Erythroblast (primary cell): Measurements from ENCODE around the gene TRPT1.
A peak's percentile ranks its signal among the peaks of the same experiment; 100 is the strongest.

Experiments used
- DNase-seq, 2 experiments: peaks; one replicate each; lab custom pipeline; 2025; lab: John Stamatoyannopoulos, UW
- GATA1 ChIP-seq: IDR thresholded peaks from 2 replicates; pipeline ENCODE4 v1.6.1; 2011; ENCODE audit warnings: low read depth, mild to moderate bottlenecking, control low read depth, low read length, moderate library complexity
- POLR2A ChIP-seq: IDR thresholded peaks from 2 replicates; pipeline ENCODE4 v1.6.1; 2011; ENCODE audit warnings: mild to moderate bottlenecking, low read length

TRPT1 gene

DNA sequence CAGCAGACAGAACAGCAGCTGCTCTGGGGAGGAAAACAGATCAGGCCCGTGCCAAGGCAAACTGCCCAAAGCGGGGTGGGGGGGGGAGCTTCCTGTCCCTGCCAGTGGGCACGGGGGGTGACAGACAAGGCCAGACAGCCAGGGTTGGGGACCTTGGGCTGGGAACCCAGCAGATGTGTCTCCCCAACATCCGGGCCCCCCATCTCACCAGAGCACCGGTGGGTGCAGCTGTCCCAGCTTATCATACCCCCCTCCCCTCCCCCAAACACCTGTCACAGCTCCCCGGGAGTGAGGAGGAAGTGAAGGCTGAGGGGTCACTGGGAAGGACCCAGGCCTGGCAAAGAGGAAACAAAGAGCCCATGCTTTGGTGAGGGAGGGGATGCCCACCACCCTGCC is 19.4 kb upstream of the TRPT1 start:
- no peak for DNase-seq
- TF ChIP-seq POLR2A: no peak
- TF ChIP-seq GATA1: no peak

DNA sequence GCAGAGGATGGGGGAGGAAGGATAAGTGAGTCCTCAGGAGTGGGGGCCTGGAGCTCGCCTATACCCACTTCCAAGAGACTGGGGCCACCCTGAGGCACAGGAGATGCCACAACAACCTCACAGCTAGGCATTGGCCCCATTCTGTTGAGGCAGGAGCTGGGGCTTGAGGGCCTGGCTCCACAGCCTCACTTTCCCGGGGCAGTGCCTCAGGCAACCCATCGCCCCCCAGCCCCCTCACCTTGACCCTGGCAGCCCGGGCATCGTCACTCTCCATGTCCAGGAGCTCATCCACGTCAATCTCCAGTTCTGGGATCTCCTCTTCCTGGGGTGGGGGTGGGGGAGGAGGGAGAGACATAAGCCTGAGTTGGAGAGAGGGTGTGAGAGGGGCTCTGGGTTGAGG is 19.0 kb upstream of the TRPT1 start:
- TF ChIP-seq POLR2A: no peak
- no peak for TF ChIP-seq GATA1

DNA sequence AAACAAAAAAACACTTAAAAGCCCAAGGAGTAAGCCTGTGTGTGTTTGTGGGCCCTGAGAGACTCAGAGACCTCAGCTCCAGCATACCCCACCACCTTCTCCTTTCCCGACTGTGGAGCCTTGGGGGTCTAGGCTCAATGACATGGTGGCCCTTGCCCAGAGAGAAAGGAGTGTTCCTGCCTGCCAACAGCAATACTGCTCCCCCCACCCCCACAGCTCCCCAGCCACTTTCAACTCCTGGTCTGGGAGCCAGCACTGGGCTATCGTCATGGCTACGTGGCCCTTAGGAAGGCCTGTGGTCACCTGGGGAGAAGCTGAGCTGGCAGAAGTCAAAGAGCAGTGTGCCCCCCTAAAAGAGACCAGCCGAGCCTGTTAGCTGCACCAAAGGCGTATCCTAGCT is 18.1 kb upstream of the TRPT1 start:
- DNase-seq: no peak
- TF ChIP-seq GATA1 (no peak), POLR2A (no peak)

More for the DNA sequence above, 19.0 kb upstream of the TRPT1 start:
- no peak for DNase-seq

DNA sequence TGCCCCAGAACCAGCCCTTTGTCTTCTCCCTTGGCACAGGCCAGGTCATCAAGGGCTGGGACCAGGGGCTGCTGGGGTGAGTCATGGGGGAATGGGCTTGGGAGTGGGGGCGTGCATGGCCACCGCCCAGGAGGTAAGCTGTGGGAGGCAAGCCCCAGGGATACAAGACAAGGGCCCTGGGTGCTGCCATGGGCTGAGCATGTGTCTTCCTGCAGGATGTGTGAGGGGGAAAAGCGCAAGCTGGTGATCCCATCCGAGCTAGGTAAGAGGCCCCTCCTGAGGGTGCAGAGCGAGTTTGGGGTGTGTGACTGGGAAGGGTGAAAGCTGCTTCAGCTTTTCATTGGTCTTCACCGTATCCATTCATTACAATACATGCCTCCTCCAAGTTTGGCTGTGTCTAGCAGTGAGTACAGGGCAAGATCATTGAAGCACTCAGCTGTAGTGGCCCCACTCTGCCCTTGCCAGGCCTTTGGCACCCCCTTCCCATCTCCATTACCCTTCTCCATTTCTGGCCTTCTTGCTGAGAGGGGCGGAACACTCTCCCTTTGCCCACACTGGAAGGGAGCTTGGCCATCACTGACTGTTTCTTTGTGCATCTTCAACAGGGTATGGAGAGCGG is 17.4 kb upstream of the TRPT1 start:
- no peak for DNase-seq
- no peak for TF ChIP-seq POLR2A

DNA sequence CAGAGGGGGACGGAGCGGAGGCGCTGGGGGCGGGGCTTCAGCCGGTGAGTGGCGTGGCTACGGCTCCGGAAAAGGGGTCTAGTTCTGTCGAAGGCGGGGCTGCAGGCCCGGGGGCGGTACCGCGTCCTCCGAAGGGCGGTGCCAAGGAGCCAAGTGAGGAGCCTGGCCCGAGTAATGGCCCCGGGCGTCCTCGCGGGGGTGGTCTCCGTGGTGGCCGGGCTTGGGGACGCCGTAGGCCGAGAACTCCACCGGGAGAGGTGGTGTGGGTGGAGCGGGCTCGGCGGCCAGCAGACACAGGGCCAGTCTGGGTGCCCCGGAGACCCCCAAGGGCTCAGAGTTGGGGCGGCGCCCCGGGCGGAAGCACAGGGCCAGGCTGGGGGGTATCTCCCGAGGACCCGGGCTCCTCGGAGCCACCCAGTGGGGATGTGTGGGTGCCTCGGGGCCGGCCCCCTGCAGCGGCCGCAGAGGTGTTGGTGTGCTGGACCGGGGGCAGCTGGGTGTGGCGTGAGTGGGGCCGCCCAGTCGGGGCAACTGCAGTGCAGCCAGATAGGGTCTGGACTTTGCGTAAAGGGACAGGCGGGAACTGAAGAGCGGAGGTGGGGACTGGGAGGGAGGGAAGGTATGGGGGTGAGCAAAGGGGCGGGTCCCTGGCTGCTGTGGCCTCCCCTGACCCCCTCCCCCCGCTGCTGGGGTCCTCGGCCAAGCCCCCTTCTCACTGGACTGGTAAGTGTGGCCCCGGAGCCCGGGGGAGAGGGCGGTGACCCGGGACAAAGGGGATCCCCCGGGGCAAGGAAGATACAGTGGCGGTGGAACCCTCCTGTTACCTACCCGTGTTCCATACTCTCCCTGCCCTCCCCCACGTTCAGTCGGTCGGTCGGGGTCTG is 15.7 kb upstream of the TRPT1 start:
- TF ChIP-seq POLR2A (no peak), GATA1 (no peak)
- DNase-seq: peak; percentile 77

DNA sequence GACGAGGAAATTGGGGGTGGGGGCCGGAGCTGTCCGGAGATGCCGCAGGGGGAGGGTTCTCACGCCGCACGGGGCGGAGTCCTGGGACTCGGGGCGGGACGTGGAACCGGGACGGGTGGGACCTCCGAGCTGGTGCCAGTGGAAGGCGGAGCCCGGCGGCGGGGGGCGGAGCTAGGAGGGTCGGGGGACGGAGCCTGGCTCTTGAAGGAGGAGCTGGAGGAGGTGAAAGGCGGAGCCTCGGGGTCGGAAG is 15.2 kb upstream of the TRPT1 start:
- TF ChIP-seq POLR2A: no peak
- no peak for TF ChIP-seq GATA1
- DNase-seq: peak; percentile 99 to 100

DNA sequence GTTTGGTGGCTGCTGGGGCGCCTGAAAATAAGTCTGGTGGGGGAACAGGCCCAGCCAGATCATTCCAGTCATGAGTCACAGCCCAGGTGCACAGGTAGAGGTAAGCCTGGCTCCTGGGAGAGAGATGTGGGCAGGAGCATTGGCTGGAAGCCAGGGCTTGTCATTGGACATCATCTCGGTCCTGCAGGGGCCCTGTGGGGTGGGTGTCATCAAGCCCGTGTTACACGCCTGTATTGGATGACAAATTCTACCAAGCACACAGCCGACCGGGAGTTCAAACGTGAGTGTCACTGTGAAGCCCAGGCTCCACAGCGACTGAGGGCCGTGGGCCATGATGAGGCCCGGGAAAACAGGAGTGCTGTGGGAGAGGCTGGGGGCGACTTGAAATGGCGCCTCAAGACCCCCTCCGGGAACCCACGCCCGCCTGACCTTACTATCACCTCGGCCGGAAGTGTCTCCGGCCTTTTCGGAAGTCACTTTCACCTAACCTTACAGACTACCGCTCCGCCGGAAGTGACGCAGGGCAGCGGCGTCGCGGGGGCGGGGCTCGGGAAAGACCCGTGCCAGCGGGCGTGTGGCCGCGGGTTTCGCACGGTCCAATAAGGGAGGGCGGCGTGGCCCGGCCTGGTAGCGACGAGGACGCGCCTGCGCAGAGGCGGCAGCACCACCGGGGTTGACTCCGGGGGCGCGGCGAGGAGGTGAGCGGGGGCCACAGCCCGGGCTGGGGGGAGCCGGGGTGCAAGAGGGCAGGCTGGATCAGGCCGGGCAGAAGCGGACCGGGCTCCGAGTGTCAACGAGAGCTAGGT is 14.7 kb upstream of the TRPT1 start, which contains the start of gene FKBP2:
Gene FKBP2, plus strand, starts transcription at position 661 of the 806 bp plus-strand sequence. CDS start 1,293 bp downstream, outside the sequence.
- peak; percentile 96 for TF ChIP-seq POLR2A
- TF ChIP-seq GATA1: no peak

DNA sequence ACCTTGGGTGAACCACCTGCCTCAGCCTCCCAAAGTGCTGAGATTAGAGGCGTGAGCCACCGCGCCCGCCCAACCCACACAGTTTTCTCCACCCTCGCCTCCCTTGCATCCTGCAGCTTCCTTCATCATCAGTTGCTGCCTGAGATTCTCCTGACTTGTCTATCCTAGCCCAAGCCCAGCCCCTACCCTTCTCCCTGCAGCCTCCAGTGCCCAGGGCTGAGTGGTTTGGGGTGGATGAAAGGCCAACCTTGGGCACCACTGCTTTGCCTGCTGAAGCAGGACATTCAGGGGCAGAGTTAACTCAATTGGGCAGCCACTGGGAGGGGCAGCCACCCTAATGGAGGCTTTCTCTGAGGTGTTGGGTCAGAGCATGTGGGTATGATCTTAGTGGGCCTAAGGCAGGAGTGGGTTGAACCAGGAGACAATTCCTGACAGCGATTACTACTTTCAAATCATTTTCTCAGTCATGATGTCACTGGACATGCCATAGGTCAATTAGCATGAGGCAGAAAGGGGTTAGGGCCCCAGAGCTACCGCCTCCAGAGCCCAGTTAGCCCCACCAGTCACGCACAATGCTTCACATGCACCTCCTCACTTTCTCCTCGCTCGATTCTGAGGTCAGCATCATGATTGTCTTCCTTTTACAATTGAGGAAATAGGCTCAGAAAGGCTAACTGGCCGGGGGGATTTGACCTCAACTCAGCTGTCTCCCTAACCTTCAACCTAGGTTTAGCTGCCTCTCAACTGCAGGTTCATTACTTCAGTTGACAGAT is 13.9 kb upstream of the TRPT1 start:
- peak in 1 of 2 experiments; percentile 52 for DNase-seq
- no peak for TF ChIP-seq GATA1
- TF ChIP-seq POLR2A: no peak

More for the DNA sequence above, 14.7 kb upstream of the TRPT1 start, which contains the start of gene FKBP2:
- peak; percentile 99 for DNase-seq

DNA sequence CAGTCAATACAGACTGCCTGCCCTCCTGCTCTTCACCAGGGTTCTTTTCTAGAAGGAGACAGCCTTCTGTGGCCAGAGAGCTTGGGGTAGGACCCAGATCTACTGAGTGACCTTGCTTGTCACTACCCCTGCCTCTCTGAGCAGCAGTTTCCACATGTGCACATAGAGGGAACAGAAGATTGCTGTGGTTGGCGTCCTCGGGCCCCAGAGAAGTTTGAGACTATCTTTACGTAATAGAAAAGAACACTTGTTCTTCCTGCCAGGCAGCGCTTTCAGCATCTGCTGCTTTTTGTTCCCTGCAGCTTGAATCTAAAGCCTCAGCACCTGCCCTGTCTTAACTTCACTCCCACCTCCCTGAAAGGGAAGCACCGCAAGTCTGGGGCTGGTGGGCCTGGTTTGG is 13.0 kb upstream of the TRPT1 start:
- no peak for TF ChIP-seq GATA1
- TF ChIP-seq POLR2A: no peak
- no peak for DNase-seq

DNA sequence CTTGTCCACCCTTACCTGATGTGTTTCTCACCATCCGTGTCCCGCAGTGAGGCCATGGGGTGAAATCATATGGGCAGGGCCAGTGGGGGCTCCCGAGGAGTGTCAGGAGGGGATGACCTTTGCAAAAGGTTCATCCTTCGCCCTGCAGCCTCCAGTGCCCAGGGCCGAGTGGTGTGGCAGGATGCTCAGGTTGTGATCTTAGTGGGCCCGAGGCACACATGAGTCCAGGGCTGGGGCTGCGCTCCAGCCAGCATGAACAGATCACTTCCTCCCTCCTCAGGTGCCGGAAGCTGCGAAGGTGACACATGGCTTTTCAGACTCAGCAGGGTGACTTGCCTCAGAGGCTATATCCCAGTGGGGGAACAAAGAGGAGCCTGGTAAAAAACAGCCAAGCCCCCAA is 12.1 kb upstream of the TRPT1 start:
- no peak for DNase-seq
- no peak for TF ChIP-seq POLR2A
- TF ChIP-seq GATA1: no peak

DNA sequence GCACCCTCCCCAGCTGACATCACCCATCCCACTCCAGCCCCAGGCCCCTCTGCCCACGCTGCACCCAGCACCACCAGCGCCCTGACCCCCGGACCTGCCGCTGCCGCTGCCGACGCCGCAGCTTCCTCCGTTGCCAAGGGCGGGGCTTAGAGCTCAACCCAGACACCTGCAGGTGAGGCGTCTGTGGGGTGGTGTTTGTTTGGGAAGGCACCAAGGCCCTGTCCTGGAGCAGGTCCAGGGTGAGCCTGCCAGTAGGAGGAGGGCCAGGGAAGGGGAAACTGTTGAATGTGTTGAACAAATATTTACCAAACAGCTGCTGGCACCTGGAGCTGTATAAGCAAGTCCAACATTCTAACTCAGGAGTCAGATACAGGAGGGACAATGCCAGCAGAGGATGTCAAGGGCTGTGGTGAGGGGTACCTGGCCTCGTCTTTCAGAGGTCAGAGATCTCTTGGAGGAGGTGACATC is 11.5 kb upstream of the TRPT1 start:
- DNase-seq: no peak
- TF ChIP-seq POLR2A (no peak), GATA1 (no peak)

DNA sequence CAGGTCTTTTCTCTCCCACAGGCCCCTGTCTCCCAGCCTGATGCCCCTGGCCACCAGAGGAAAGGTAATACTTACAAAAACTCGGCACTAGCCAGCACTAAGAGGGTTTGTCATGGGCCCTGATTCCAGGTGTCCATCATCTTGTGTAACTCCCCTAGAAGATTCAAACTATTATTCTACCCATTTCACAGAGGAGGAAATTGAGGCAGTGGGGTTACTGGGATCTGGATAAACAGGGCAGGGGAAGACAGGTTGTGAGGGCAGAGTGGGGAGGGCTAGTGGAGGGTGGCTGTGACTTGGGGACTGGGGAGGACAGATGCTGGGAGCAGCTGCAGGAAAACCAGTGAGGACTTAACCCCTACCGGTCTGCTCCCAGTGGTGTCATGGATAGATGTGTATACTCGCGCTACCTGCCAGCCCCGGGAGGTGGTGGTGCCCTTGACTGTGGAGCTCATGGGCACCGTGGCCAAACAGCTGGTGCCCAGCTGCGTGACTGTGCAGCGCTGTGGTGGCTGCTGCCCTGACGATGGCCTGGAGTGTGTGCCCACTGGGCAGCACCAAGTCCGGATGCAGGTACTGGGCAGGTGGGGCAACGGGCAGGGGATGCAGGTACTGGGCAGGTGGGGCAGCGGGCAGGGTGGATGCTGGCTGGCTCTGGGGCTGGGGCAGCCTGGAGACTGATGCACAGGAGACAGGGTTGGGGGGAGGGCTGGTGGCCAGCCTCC is 9.6 kb upstream of the TRPT1 start:
- DNase-seq: no peak
- no peak for TF ChIP-seq POLR2A
- TF ChIP-seq GATA1: no peak
